Fibroblast of upper back skin (primary cell): Measurements from ENCODE around the gene LRRC34.

Experiments
- DNase-seq: peaks from one replicate; pipeline ENCODE4 v3.0.0-alpha.2; 2013

The LRRC34 gene, protein sequence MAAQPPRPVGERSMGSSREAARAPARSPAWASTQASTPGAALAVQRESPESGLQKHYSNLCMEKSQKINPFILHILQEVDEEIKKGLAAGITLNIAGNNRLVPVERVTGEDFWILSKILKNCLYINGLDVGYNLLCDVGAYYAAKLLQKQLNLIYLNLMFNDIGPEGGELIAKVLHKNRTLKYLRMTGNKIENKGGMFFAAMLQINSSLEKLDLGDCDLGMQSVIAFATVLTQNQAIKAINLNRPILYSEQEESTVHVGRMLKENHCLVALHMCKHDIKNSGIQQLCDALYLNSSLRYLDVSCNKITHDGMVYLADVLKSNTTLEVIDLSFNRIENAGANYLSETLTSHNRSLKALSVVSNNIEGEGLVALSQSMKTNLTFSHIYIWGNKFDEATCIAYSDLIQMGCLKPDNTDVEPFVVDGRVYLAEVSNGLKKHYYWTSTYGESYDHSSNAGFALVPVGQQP

GRCh38 chr3:169812332-169813235, at the start of gene LRRC34, which contains the start of gene LRRIQ4:
Gene LRRC34, minus strand, starts transcription at chr3:169812904. Its CDS starts 356 bp downstream, at chr3:169812548.
Gene LRRIQ4, plus strand, starts transcription at chr3:169812870. Its CDS starts 9,052 bp downstream, at chr3:169821922.
- peak; percentile 75 for DNase-seq

DNA sequence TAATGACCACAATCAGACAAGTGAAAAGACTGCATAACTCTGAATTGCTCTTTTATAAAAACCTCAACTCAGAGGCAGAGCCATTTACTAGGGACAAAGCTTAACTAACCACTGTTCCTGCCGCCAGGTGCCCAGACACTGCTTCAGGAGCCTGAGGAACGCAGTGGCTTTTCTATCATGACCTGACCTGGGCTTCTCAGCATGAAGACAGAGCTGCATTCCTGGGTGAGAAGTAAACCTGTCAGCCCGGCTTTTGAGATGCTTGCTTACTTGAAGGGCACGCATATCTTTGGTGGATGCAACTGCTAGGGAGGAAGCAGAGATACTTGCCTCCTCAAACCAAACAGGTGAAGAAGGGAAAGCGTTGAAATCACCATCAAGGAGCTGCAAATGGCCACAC, 49.2 kb upstream of the LRRC34 start:
- no peak for DNase-seq

GRCh38 chr3:169857811-169858210, 45.1 kb upstream of the LRRC34 start:
- no peak for DNase-seq

GRCh38 chr3:169855514-169855913, 42.8 kb upstream of the LRRC34 start:
- DNase-seq: no peak

- no peak for DNase-seq
Observed at GRCh38 chr3:169850618-169851017, 37.9 kb upstream of the LRRC34 start.

GRCh38 chr3:169848741-169849140, 36.0 kb upstream of the LRRC34 start:
- peak; percentile 9 for DNase-seq

- no peak for DNase-seq
Observed at GRCh38 chr3:169847896-169848295, 35.2 kb upstream of the LRRC34 start.

GRCh38 chr3:169846458-169847193, 33.9 kb upstream of the LRRC34 start:
- DNase-seq: peak; percentile 88

GRCh38 chr3:169842960-169843359, 30.3 kb upstream of the LRRC34 start:
- DNase-seq: no peak

- DNase-seq: no peak
Observed at GRCh38 chr3:169841171-169841570, 28.5 kb upstream of the LRRC34 start.

DNA sequence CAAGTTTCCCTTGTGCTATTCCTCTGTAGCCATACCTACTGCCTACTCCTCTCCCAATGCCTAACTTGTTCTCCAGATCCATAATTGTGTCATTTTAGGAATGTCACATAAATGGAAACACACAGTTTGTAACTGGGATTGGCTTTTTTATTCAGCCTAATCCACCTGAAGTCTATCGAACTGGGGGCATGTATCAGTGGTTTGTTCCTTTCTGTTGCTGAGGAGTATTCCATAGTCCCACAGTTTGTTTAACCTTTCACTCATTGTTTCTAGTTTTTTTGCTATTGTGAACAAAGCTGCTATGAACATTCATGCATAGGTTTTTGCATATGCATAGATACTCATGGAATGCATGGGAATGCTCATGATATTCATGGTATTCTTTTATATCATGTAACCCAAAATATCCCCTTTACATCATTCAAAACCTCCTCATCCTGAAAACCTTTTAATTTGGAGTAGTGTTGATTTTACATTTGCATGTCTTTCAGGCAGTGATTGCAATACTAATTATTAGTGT, 25.9 kb upstream of the LRRC34 start:
- DNase-seq: no peak

DNA sequence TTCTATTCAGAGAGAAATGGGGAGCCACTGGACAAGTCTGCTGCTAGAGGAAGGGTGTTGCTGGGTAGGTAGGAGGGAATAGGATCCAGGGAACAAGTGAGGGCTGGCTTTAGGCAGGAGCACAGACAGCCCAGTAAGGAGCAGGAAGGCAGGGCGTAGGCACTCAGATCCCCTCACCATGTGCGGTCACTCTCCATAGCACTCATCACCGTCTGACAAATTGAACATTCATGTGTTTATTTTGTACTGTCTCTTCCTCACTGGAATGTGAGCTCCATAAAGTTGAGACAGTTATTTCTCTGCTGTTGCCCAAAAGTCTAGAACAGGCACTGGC, 24.2 kb upstream of the LRRC34 start:
- DNase-seq: peak; percentile 27

DNA sequence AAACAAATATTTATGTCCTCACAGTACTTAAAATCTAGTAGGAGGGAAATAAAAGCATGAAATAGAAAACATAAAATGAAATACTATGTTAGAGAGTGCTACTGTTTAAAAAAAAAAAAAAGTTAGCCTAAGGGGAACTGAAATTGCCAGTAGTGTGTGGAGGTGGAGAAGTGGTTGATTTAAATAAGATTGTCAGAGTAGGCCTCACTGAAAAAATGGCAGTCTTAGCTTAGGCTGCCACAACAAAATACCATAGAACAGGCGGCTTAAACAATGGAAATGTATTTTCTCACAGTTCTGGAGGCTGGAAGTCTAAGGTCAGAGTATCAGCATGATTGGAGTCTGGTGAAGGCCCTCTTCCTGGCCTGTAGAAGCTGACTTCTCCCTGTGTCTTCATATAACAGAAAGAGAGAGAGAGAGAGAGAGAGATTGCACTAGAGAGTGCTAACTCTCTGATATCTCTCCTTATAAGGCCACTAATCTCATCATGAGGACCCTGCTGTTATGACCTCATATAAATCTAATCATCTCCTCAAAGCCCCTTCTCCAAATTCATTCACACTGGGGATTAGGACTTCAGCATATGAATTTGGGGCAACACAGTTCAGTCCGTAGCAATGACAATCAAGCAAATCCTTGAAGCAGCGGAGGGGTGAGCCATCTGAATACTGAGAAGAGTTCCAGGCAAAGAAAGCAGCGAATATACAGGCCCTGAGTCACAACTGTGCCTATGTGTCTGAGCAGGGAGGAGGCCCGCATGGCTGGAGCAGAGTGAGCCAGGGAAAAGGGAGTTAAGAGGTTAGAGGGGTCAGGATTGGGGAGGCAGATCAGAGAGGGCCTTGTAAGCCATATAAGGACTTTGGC, 23.6 kb upstream of the LRRC34 start:
- DNase-seq: peak; percentile 18

DNA sequence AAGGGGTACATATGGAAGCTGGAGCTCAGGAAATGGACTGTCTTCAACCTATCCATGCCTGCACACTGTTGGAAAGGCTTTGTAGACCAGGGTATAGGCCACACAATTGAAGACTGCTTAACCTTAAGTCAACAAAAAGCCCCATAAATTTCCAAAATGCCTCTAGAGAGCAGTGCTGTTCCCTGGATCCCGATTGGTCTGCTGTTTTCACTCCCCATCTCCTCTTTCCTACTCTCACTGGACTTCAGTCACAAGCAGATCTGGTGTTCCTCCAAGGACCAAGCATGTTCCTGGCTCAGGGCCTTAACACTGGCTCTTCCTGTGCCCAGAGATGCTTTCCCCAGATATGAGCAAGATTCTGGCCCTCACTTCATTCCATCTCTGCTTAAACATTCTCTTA, 22.8 kb upstream of the LRRC34 start:
- DNase-seq: no peak

DNA sequence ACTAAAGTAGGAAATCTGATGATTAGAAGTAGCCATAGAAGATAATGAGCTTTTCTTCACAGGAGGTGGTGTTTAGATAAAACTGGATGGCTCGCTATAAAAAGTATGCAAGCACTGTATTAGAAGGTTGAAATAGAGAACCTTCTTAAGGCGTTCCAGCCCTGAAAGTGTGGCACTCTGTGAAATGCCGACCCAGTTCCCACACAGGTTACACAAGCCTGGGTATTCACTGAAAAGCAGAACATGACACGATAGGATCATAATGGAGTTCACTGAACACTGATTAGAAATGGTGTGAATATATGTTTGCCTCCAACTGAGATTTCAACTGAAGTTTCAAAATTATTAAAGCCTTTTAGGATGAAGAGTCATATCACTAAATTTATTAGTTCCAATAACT, 15.0 kb upstream of the LRRC34 start:
- DNase-seq: no peak

DNA sequence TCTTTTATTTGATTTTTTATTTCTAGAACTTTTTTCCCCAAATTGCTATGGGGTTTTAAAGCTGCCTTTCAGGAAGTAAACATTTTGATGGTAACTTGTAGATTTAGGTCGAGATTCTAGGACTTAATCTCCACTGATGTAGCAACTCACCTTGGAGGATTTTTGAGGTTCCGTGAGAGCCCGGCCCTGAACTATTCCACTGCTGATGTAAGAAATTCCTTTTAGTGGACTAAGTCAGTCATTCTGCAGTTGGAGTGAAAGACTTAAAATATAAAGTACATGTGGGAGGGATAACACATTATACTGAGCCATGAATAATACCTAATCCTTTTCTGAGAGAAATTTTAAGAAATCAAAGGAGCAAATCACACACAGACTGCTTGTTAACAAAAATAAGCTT, 12.6 kb upstream of the LRRC34 start:
- DNase-seq: no peak

DNA sequence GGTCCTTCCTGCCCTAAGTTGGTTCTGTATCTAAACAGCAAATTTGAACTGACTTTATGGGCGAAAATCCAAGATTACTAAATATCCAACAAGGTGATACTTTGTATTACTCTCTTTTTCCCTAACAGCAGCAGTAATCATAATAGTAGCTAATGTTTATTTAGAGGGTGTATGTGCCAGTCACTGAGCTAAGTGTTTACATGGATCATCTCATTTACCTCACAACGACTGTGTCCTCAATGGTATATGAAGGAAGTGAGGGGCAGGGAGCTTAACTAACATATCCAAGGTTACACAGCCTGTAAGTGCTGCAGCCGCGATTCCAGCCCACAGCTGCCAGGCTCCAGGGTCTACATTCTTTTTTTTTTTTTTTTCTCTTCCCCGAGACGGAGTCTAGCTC, 10.3 kb upstream of the LRRC34 start:
- DNase-seq: no peak

GRCh38 chr3:169822540-169822939, 9.8 kb upstream of the LRRC34 start:
- DNase-seq: no peak

DNA sequence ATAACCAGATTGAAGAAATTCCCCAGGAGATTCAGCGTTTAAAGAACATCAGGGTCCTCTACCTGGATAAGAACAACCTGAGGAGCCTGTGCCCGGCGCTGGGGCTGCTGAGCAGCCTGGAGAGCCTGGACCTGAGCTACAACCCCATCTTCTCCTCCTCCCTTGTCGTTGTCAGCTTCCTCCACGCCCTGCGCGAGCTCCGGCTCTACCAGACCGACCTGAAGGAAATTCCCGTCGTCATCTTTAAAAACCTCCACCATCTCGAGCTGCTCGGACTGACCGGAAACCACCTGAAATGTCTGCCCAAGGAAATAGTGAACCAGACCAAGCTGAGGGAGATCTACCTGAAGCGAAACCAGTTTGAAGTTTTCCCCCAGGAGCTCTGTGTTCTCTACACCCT, 9.4 kb upstream of the LRRC34 start:
- no peak for DNase-seq

DNA sequence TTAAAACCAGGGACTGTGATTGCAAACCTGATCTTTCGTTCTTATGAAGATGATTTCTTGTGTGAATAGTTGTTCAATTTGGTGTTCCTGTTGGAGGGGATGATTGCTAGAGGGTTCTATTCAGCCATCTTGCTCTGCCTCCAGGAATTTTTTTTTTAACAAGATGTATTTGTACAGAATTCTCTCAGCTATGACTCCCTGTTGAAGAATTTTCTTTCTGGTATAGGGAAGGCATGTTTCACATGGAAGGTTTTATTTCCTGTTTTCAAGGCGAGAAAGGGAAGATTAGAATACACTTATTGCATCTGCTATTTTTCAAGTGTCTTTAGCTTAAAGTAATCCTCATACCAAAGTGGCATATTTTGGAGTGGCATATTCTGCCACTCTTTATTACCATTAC, 5.6 kb upstream of the LRRC34 start:
- DNase-seq: peak; percentile 55

DNA sequence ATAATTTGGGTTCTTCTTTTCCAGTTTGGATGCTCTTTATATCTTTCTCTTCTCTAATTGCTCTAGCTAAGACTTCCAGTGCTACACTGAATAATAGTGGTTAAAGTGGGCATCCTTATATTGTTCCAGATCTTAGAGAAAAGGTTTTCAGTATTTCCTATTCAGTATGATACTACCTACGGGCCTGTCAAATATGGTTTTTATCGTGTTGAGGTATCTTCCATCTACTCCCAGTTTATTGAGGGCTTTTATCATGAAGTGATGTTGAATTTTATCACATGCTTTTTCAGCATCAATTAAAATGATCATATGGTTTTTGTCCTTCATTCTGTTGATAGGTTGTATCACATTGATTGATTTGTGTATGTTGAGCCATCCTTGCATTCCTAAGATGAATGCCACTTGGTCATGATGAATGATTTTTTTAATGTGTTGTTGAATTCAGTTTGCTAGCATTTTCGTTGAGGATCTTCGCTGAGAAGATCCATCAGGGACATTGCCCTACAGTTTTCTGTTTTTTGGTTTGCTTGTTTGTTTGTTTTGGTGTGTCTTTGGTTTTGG, 3.0 kb upstream of the LRRC34 start:
- no peak for DNase-seq
